GM21515 (cell line): ENCODE data around the gene TBC1D3B.
"Not testable (repeated sequence)": the region's sequence is repeated elsewhere in the genome, so short reads cannot be mapped to it uniquely, and the experiment has no call there.

ENCODE experiments used
- ATAC-seq: cut with Tn5 transposase; IDR thresholded peaks from one replicate; pipeline ENCODE4 v1.9.1; 2021; ENCODE audit not compliant: unreplicated experiment

TBC1D3B gene

GRCh38 chr17:36182176-36183000 is 6.0 kb upstream of the TBC1D3B start:
- ATAC-seq: no peak

GRCh38 chr17:36181446-36182175 is 5.2 kb upstream of the TBC1D3B start:
- not testable (repeated sequence) for ATAC-seq

- ATAC-seq: not testable (repeated sequence)
Measured at GRCh38 chr17:36168836-36169235, 7.6 kb downstream of the TBC1D3B start.

GRCh38 chr17:36153895-36154610 is 22.4 kb downstream of the TBC1D3B start:
- no peak for ATAC-seq

- no peak for ATAC-seq
Measured at GRCh38 chr17:36152639-36153120, 23.8 kb downstream of the TBC1D3B start.

- ATAC-seq: no peak
Measured at GRCh38 chr17:36151891-36152638, 24.4 kb downstream of the TBC1D3B start.

- ATAC-seq: no peak
Measured at GRCh38 chr17:36149296-36149820, 27.1 kb downstream of the TBC1D3B start.

GRCh38 chr17:36148559-36149295 is 27.7 kb downstream of the TBC1D3B start:
- no peak for ATAC-seq

- ATAC-seq: no peak
Measured at GRCh38 chr17:36147601-36148000, 28.8 kb downstream of the TBC1D3B start.

GRCh38 chr17:36144981-36145729 is 31.3 kb downstream of the TBC1D3B start:
- no peak for ATAC-seq

- ATAC-seq: no peak
Measured at GRCh38 chr17:36144014-36144413, 32.4 kb downstream of the TBC1D3B start.

GRCh38 chr17:36142806-36143205 is 33.6 kb downstream of the TBC1D3B start:
- ATAC-seq: no peak

- ATAC-seq: no peak
Measured at GRCh38 chr17:36142235-36142634, 34.2 kb downstream of the TBC1D3B start.

GRCh38 chr17:36136439-36136838 is 40.0 kb downstream of the TBC1D3B start:
- no peak for ATAC-seq

- ATAC-seq: no peak
Measured at GRCh38 chr17:36136036-36136435, 40.4 kb downstream of the TBC1D3B start.

- ATAC-seq: no peak
Measured at GRCh38 chr17:36135465-36135864, 41.0 kb downstream of the TBC1D3B start.

GRCh38 chr17:36133602-36134236 is 42.7 kb downstream of the TBC1D3B start:
- no peak for ATAC-seq

GRCh38 chr17:36132421-36132831 is 44.0 kb downstream of the TBC1D3B start:
- no peak for ATAC-seq

- ATAC-seq: no peak
Measured at GRCh38 chr17:36131931-36132330, 44.5 kb downstream of the TBC1D3B start.
